Measurements from ENCODE around the gene SPIB.
"Not testable (repeated sequence)": the region's sequence is repeated elsewhere in the genome, so short reads cannot be mapped to it uniquely, and the experiment has no call there.

Gene SPIB
- 0 to 0.14 (median 0.05) reads per million in 3 experiments for total RNA-seq

- DNase-seq, result no peak
Measured at GRCh38 chr19:50418176-50419021, at the start of gene SPIB. Gene SPIB, plus strand, starts transcription at chr19:50418938. Its CDS starts 25 bp downstream, at chr19:50418963.

GRCh38 chr19:50371914-50372475, 46.7 kb upstream of the SPIB start:
- no peak for DNase-seq

GRCh38 chr19:50376166-50377050, 42.3 kb upstream of the SPIB start, which contains the start of gene NR1H2:
Gene NR1H2, plus strand, starts transcription at chr19:50376457. Its CDS starts 1,149 bp downstream, at chr19:50377606.
- DNase-seq, result peak; percentile 95

GRCh38 chr19:50377051-50377461, 41.7 kb upstream of the SPIB start:
- DNase-seq, result peak; percentile 47

- DNase-seq, result no peak
Measured at GRCh38 chr19:50377517-50377916, 41.2 kb upstream of the SPIB start.

- no peak for DNase-seq
Measured at GRCh38 chr19:50378169-50378862, 40.4 kb upstream of the SPIB start.

- no peak for DNase-seq
Measured at GRCh38 chr19:50378863-50379236, 39.9 kb upstream of the SPIB start.

GRCh38 chr19:50379602-50380001, 39.1 kb upstream of the SPIB start:
- no peak for DNase-seq

GRCh38 chr19:50380137-50380536, 38.6 kb upstream of the SPIB start:
- DNase-seq, result no peak

GRCh38 chr19:50380751-50381151, 38.0 kb upstream of the SPIB start:
- DNase-seq, result no peak

GRCh38 chr19:50381881-50382729, 36.6 kb upstream of the SPIB start:
- no peak for DNase-seq

GRCh38 chr19:50383001-50383851, 35.5 kb upstream of the SPIB start:
- DNase-seq, result no peak

- DNase-seq, result peak; percentile 100
Measured at GRCh38 chr19:50383852-50384684, 34.7 kb upstream of the SPIB start, which contains the start of gene POLD1. Gene POLD1, plus strand, starts transcription at chr19:50384347. Its CDS starts 14,505 bp downstream, at chr19:50398852.

- DNase-seq, result no peak
Measured at GRCh38 chr19:50384685-50385535, 33.8 kb upstream of the SPIB start.

GRCh38 chr19:50387176-50387867, 31.4 kb upstream of the SPIB start:
- DNase-seq, result no peak

- no peak for DNase-seq
Measured at GRCh38 chr19:50387868-50388245, 30.9 kb upstream of the SPIB start.

- DNase-seq, result not testable (repeated sequence)
Measured at GRCh38 chr19:50390295-50390694, 28.4 kb upstream of the SPIB start.

GRCh38 chr19:50390952-50391351, 27.8 kb upstream of the SPIB start:
- not testable (repeated sequence) for DNase-seq

All from central memory CD4-positive, alpha-beta T cell (primary cell).